BLaER1 (cell line): ENCODE data around the gene KRTAP4-12.
"Not testable (repeated sequence)": the region's sequence is repeated elsewhere in the genome, so short reads cannot be mapped to it uniquely, and the experiment has no call there.

Experiments used
- H3K27ac ChIP-seq: shearing (Covaris generic); formaldehyde crosslinking; 2 replicates; pipeline ENCODE4 v1.8.1; 2022
- H3K27me3 ChIP-seq: shearing (Covaris generic); formaldehyde crosslinking; 2 replicates; pipeline ENCODE4 v1.8.1; 2022
- H3K36me3 ChIP-seq: shearing (Covaris generic); formaldehyde crosslinking; 2 replicates; pipeline ENCODE4 v1.8.1; 2022
- H3K4me1 ChIP-seq: shearing (Covaris generic); formaldehyde crosslinking; 2 replicates; pipeline ENCODE4 v1.8.1; 2022
- H3K4me2 ChIP-seq: shearing (Covaris generic); formaldehyde crosslinking; 2 replicates; pipeline ENCODE4 v1.8.1; 2022
- H3K4me3 ChIP-seq: shearing (Covaris generic); formaldehyde crosslinking; 2 replicates; pipeline ENCODE4 v1.8.1; 2022
- H3K9ac ChIP-seq: shearing (Covaris generic); formaldehyde crosslinking; 2 replicates; pipeline ENCODE4 v1.8.1; 2022
- H3K9me3 ChIP-seq: shearing (Covaris generic); formaldehyde crosslinking; 2 replicates; pipeline ENCODE4 v1.8.1; 2022
- H4K20me1 ChIP-seq: shearing (Covaris generic); formaldehyde crosslinking; 2 replicates; pipeline ENCODE4 v1.8.1; 2022
- Cebpa-rat ChIP-seq: shearing (Covaris generic); IDR thresholded peaks from 2 replicates; pipeline ENCODE4 v1.8.1; 2022

KRTAP4-12 gene

GRCh38 chr17:41126412-41126811, 2.4 kb upstream of the KRTAP4-12 start:
- Histone ChIP-seq H3K9ac (no peak overlapping the region), H3K4me2 (no peak overlapping the region), H3K9me3 (peaks cover 22% of the 10 kb centered on the region), H3K4me3 (no peak overlapping the region), H3K4me1 (peaks cover 24% of the 10 kb centered on the region), H3K36me3 (no peaks in the 10 kb centered on the region), H3K27ac (no peak overlapping the region), H4K20me1 (no peaks in the 10 kb centered on the region), H3K27me3 (no peaks in the 10 kb centered on the region)
- no peak for TF ChIP-seq Cebpa-rat

GRCh38 chr17:41125064-41125463, 1.1 kb upstream of the KRTAP4-12 start:
- H3K4me3 ChIP-seq: no peak overlapping the region
- H3K4me1 ChIP-seq: peaks cover 37% of the 10 kb centered on the region
- H3K27ac ChIP-seq: no peak overlapping the region
- H3K36me3 ChIP-seq: no peaks in the 10 kb centered on the region
- TF ChIP-seq Cebpa-rat: no peak
- no peak overlapping the region for H3K9ac ChIP-seq
- no peaks in the 10 kb centered on the region for H4K20me1 ChIP-seq
- no peaks in the 10 kb centered on the region for H3K27me3 ChIP-seq
- peaks cover 22% of the 10 kb centered on the region for H3K9me3 ChIP-seq
- no peak overlapping the region for H3K4me2 ChIP-seq

GRCh38 chr17:41123292-41123990, 541 bp downstream of the KRTAP4-12 start:
- H3K36me3 ChIP-seq, H4K20me1 ChIP-seq, H3K27me3 ChIP-seq, H3K4me3 ChIP-seq, H3K9ac ChIP-seq: not testable (repeated sequence)
- Histone ChIP-seq H3K4me2 (peak overlapping the region; percentile 25; the same call in 1 of the 2 replicates), H3K27ac (peak overlapping the region; percentile 46; the same call in 1 of the 2 replicates), H3K9me3 (peaks cover 26% of the 10 kb centered on the region), H3K4me1 (peaks cover 46% of the 10 kb centered on the region)

GRCh38 chr17:41121742-41122141, 2.2 kb downstream of the KRTAP4-12 start:
- Histone ChIP-seq H3K4me3 (no peak overlapping the region), H3K9me3 (peaks cover 26% of the 10 kb centered on the region), H3K4me1 (peaks cover 51% of the 10 kb centered on the region), H3K9ac (no peak overlapping the region), H3K27ac (no peak overlapping the region), H3K36me3 (no peaks in the 10 kb centered on the region), H3K27me3 (no peaks in the 10 kb centered on the region), H3K4me2 (no peak overlapping the region), H4K20me1 (no peaks in the 10 kb centered on the region)
- TF ChIP-seq Cebpa-rat: no peak

- Histone ChIP-seq H3K27ac (peak overlapping the region; percentile 93), H3K9me3 (peaks cover 26% of the 10 kb centered on the region), H3K9ac (peak overlapping the region; percentile 61; the same call in 1 of the 2 replicates), H3K4me1 (peaks cover 48% of the 10 kb centered on the region), H3K4me2 (peak overlapping the region; percentile 77), H3K4me3 (peak overlapping the region; percentile 46; the same call in 1 of the 2 replicates)
- not testable (repeated sequence) for H3K36me3 ChIP-seq, H4K20me1 ChIP-seq, H3K27me3 ChIP-seq
Measured at GRCh38 chr17:41119696-41120690, 4.0 kb downstream of the KRTAP4-12 start.

- H3K36me3 ChIP-seq: no peaks in the 10 kb centered on the region
- H3K4me3 ChIP-seq: no peak overlapping the region
- no peaks in the 10 kb centered on the region for H4K20me1 ChIP-seq
- H3K9ac ChIP-seq: no peak overlapping the region
- H3K27ac ChIP-seq: no peak overlapping the region
- peaks cover 38% of the 10 kb centered on the region for H3K4me1 ChIP-seq
- no peak overlapping the region for H3K4me2 ChIP-seq
- no peaks in the 10 kb centered on the region for H3K27me3 ChIP-seq
- no peak for TF ChIP-seq Cebpa-rat
- H3K9me3 ChIP-seq: peaks cover 34% of the 10 kb centered on the region
Measured at GRCh38 chr17:41118721-41119120, 5.3 kb downstream of the KRTAP4-12 start.

- H3K4me3 ChIP-seq, H3K36me3 ChIP-seq, H3K27me3 ChIP-seq, H3K9ac ChIP-seq, H3K4me2 ChIP-seq, H4K20me1 ChIP-seq: not testable (repeated sequence)
- H3K27ac ChIP-seq: peak within 1 kb of the TSS; percentile 38; the same call in 1 of the 2 replicates
- H3K4me1 ChIP-seq: peaks cover 31% of the 10 kb centered on the region
- peaks cover 34% of the 10 kb centered on the region for H3K9me3 ChIP-seq
Measured at GRCh38 chr17:41117846-41118386, 6.1 kb downstream of the KRTAP4-12 start, which contains the start of gene KRTAP4-11. TSS of gene KRTAP4-11 (minus strand) at chr17:41118373. CDS start at chr17:41118315, 58 bp downstream.

GRCh38 chr17:41116297-41116696, 7.7 kb downstream of the KRTAP4-12 start:
- Histone ChIP-seq H4K20me1 (no peaks in the 10 kb centered on the region), H3K9ac (no peak overlapping the region), H3K4me3 (no peak overlapping the region), H3K27ac (no peak overlapping the region), H3K27me3 (no peaks in the 10 kb centered on the region), H3K9me3 (peaks cover 35% of the 10 kb centered on the region), H3K4me2 (peak overlapping the region; percentile 2; the same call in 1 of the 2 replicates), H3K4me1 (peaks cover 30% of the 10 kb centered on the region), H3K36me3 (no peaks in the 10 kb centered on the region)
- no peak for TF ChIP-seq Cebpa-rat

GRCh38 chr17:41111151-41111885, 12.7 kb downstream of the KRTAP4-12 start:
- no peak for TF ChIP-seq Cebpa-rat
- peaks cover 14% of the 10 kb centered on the region for H3K4me1 ChIP-seq
- H3K4me3 ChIP-seq: no peak overlapping the region
- H3K36me3 ChIP-seq: no peaks in the 10 kb centered on the region
- no peak overlapping the region for H3K9ac ChIP-seq
- peaks cover 36% of the 10 kb centered on the region for H3K9me3 ChIP-seq
- H3K27me3 ChIP-seq: no peaks in the 10 kb centered on the region
- H4K20me1 ChIP-seq: no peaks in the 10 kb centered on the region
- H3K4me2 ChIP-seq: no peak overlapping the region
- no peak overlapping the region for H3K27ac ChIP-seq

- not testable (repeated sequence) for H3K27ac ChIP-seq, H3K9ac ChIP-seq, H3K36me3 ChIP-seq, H4K20me1 ChIP-seq, H3K27me3 ChIP-seq, H3K4me3 ChIP-seq
- H3K4me2 ChIP-seq: peak overlapping the region; percentile 47; the same call in 1 of the 2 replicates
- peaks cover 13% of the 10 kb centered on the region for H3K4me1 ChIP-seq
- peaks cover 26% of the 10 kb centered on the region for H3K9me3 ChIP-seq
Measured at GRCh38 chr17:41108728-41109386, 15.1 kb downstream of the KRTAP4-12 start.
